Stimulated activated CD4-positive, alpha-beta T cell treated with anti-CD3 and anti-CD28 coated beads, Interleukin-1b, Interleukin-23, amount 100 ng/mL, for 24 hours (primary cell): ENCODE measurements around the gene ZMIZ1.
A peak's percentile ranks its signal among the peaks of the same experiment; 100 is the strongest.
"Not testable (repeated sequence)": the region's sequence is repeated elsewhere in the genome, so short reads cannot be mapped to it uniquely, and the experiment has no call there.

Source experiments
- DNase-seq, 4 experiments: peaks; one replicate each; pipeline ENCODE4 v3.0.0-alpha.2; 2020; ENCODE audit warnings: low read depth in 4 of 4, low spot score in 1 of 4

The ZMIZ1 gene

GRCh38 chr10:79279047-79279446, 210.3 kb downstream of the ZMIZ1 start:
- not testable (repeated sequence) for DNase-seq

- no peak for DNase-seq
Observed at GRCh38 chr10:79280956-79281355, 212.2 kb downstream of the ZMIZ1 start.

GRCh38 chr10:79282388-79282787, 213.6 kb downstream of the ZMIZ1 start:
- DNase-seq: no peak

GRCh38 chr10:79283616-79284015, 214.8 kb downstream of the ZMIZ1 start:
- no peak for DNase-seq

- DNase-seq: no peak
Observed at GRCh38 chr10:79284158-79284871, 215.5 kb downstream of the ZMIZ1 start.

- DNase-seq: peak in 1 of 4 experiments; percentile 44
Observed at GRCh38 chr10:79285315-79286197, 216.8 kb downstream of the ZMIZ1 start.

GRCh38 chr10:79286318-79286951, 217.7 kb downstream of the ZMIZ1 start:
- peak; percentile 36 to 66 (median 50) for DNase-seq

GRCh38 chr10:79287973-79288723, 219.4 kb downstream of the ZMIZ1 start:
- DNase-seq: no peak

- DNase-seq: no peak
Observed at GRCh38 chr10:79289801-79290200, 221.0 kb downstream of the ZMIZ1 start.

- DNase-seq: no peak
Observed at GRCh38 chr10:79292026-79292766, 223.4 kb downstream of the ZMIZ1 start.

- no peak for DNase-seq
Observed at GRCh38 chr10:79292891-79293746, 224.4 kb downstream of the ZMIZ1 start.

GRCh38 chr10:79293841-79294581, 225.2 kb downstream of the ZMIZ1 start:
- DNase-seq: no peak

- no peak for DNase-seq
Observed at GRCh38 chr10:79295563-79295962, 226.8 kb downstream of the ZMIZ1 start.

- no peak for DNase-seq
Observed at GRCh38 chr10:79296431-79296830, 227.7 kb downstream of the ZMIZ1 start.

GRCh38 chr10:79298403-79299244, 229.9 kb downstream of the ZMIZ1 start:
- peak in 1 of 4 experiments; percentile 63 for DNase-seq

- DNase-seq: no peak
Observed at GRCh38 chr10:79299397-79300241, 230.9 kb downstream of the ZMIZ1 start.

- DNase-seq: no peak
Observed at GRCh38 chr10:79300711-79301110, 231.9 kb downstream of the ZMIZ1 start.
